Spleen (tissue), 11 donors: Measurements from ENCODE around the gene FSTL4. TPM values are rescaled to one million over a fixed set of nuclear protein-coding genes. Genes with fewer than 3 reads are reported as not detected.

Experiments used
- DNase-seq: peaks from one replicate; pipeline ENCODE4 v3.0.0-alpha.2; 2020
- H3K27ac ChIP-seq, 8 donors: fragments of 200-600 bp; sonication (generic) in 7 of 8; 1 replicate in 4 of 8; 2 replicates in 4 of 8; pipeline versions ENCODE4 v1.5.0 to v1.8.0; 2016 to 2021; ENCODE audit warnings: inconsistent platforms in 4 of 8, mild to moderate bottlenecking in 4 of 8, moderate library complexity in 1 of 8
- H3K27me3 ChIP-seq, 7 donors: fragments of 200-600 bp; sonication (generic) in 6 of 7; replicated peaks in 1 of 7; 1 replicate in 4 of 7; 2 replicates in 3 of 7; pipeline versions ENCODE4 v1.5.0 to v1.8.0; 2016 to 2021; ENCODE audit warnings: inconsistent platforms in 3 of 7, mild to moderate bottlenecking in 1 of 7
- H3K36me3 ChIP-seq, 6 donors: fragments of 200-600 bp; sonication (generic) in 5 of 6; 1 replicate in 4 of 6; 2 replicates in 2 of 6; pipeline versions ENCODE4 v1.5.0 to v1.8.0; 2016 to 2021; ENCODE audit warnings: inconsistent platforms in 2 of 6
- H3K4me1 ChIP-seq, 6 donors: fragments of 200-600 bp; sonication (generic) in 5 of 6; 1 replicate in 3 of 6; 2 replicates in 3 of 6; pipeline versions ENCODE4 v1.5.0 to v1.8.0; 2016 to 2021; ENCODE audit warnings: inconsistent platforms in 3 of 6
- H3K4me3 ChIP-seq, 8 donors: fragments of 200-600 bp; sonication (generic) in 7 of 8; 1 replicate in 4 of 8; 2 replicates in 4 of 8; pipeline versions ENCODE4 v1.5.0 to v1.8.0; 2016 to 2021; ENCODE audit warnings: inconsistent platforms in 4 of 8, mild to moderate bottlenecking in 4 of 8, moderate library complexity in 2 of 8
- H3K9me3 ChIP-seq, 8 donors: fragments of 200-600 bp; sonication (generic) in 7 of 8; 1 replicate in 4 of 8; 2 replicates in 4 of 8; pipeline versions ENCODE4 v1.5.0 to v1.8.0; 2016 to 2021; ENCODE audit warnings: inconsistent platforms in 4 of 8
- CTCF ChIP-seq, 11 experiments: fragments of 200-600 bp in 7 of 11; fragments of 450-650 bp in 4 of 11; sonication (generic) in 4 of 11; IDR thresholded peaks in 8 of 11; conservative IDR thresholded peaks in 3 of 11; 1 replicate in 7 of 11; 2 replicates in 4 of 11; pipeline versions ENCODE4 v1.4.0 to v1.8.0; 2016 to 2021; ENCODE audit warnings: antibody characterized with exemption in 11 of 11, inconsistent platforms in 4 of 11, mild to moderate bottlenecking in 1 of 11
- POLR2A ChIP-seq, 3 donors: fragments of 450-650 bp; IDR thresholded peaks; one replicate each; pipeline ENCODE4 v1.5.1; 2017; ENCODE audit warnings: antibody characterized with exemption in 3 of 3, mild to moderate bottlenecking in 1 of 3
- POLR2AphosphoS5 ChIP-seq, 3 donors: sonication (generic); formaldehyde crosslinking; IDR thresholded peaks; one replicate each; pipeline ENCODE4 v1.5.1; 2017; ENCODE audit warnings: antibody characterized with exemption in 3 of 3
- WGBS, 5 donors: extraction: QIAGEN DNeasy Blood & Tissue Kit in 3 of 5; methylation state at CpG; one replicate each; pipeline versions ENCODE4 v1.1.5 to v1.1.7; 2013 to 2018; 5-methylcytosine and 5-hydroxymethylcytosine counted together
- intact Hi-C: fragments of 100-400 bp; cut with DNase I; formaldehyde crosslinking; loops from one replicate; pipeline ENCODE4 v1.15.0; 2023; ENCODE audit warnings: low total_unique reads
- polyA plus RNA-seq, 3 donors: library from polyadenylated mRNA; stranded (reverse); fragments of 200-250 nt; gene quantifications; one replicate each; pipeline ENCODE4 v1.2.1, GENCODE V29; 2013
- total RNA-seq, 7 donors: library from RNA; depleted of rRNA in 3 of 7; stranded (reverse); fragments of >200 nt in 3 of 7; fragmentation: NEBNext Ultra II Directional in 4 of 7; extraction: Animal tissue kit (Norgen Biotek cat#: 25700) in 4 of 7; gene quantifications; one replicate each; pipeline versions ENCODE4 v1.1.0 to v1.2.1, GENCODE V29; 2016 to 2021
- donor health status: healthy with polysubstance abuse.
- donor health status: DM: no; HTN: no; CAD: no; lungs with moderate emphysema.
- donor health status: DM: no; HTN: no; CAD: no.
- donor health status: Bipolar disorder and iron deficiency.
- donor health status: healthy.
- donor health status: DM: no; HTN: no; CAD: no.
- donor health status: DM: yes; HTN: yes; CAD: no.

FSTL4 gene
- total and polyA plus RNA-seq, 10 donors = under 0.01 to 1.0 (median 0.37) TPM; not detected in 4

DNA sequence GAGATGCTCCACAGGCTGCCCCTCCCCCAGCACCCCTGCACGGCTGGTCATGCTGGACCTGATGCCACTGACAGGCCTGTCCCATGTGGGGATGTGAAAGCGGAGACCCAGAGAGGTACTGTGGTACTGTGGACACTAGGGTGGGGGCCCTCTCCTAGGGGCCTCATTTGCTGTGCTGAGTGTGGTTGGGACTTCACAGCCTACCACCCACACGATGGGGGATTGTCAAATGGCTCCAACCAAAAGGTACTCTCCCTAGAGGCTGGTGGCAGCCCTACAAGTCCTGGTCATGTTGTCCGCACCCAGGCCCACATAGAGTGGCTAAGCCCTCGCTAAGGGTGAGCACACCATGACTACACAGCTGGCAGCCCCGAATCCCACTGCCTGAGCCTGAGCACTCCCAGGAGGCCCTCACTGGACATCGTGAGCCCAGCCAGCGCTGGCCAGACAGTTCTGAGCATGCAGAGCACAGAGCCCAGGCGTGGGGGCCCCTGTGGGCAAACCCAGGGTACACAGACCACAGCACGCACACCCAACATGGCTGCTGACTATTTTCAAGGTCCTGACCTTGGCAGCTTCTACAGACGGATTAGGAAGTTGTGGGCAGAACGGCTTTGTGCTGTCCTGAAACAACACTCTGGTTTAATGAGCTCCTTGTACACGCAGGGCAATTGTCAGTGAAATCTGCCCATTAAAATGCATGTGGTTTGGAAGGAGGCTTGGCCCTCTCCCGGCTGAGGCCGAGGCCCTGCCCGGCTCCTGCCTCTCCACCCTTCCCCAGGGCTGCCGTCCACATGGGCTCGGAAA is 346.4 kb downstream of the FSTL4 start:
- 50 to 81% (median 74%) methylated on average over 12 to 18 of the region's 18 CpGs for WGBS, 5 donors
- H3K27me3 ChIP-seq = peaks cover 0 to 9% (median 0%) of the 10 kb centered on the region in 7 donors
- H3K4me1 ChIP-seq = no peaks in the 10 kb centered on the region
- peak; percentile 59 for DNase-seq
- no peak overlapping the region for H3K4me3 ChIP-seq
- H3K27ac ChIP-seq = no peak overlapping the region
- no peak for TF ChIP-seq CTCF (IDR thresholded peaks at IDR 0.05 in 8 of 11, conservative IDR thresholded peaks at IDR 0.05 in 3 of 11)
- no peak for TF ChIP-seq POLR2A (IDR thresholded peaks at IDR 0.05)
- no peak for TF ChIP-seq POLR2AphosphoS5 (IDR thresholded peaks at IDR 0.05)
- intact Hi-C loops = no loop called here
- H3K36me3 ChIP-seq = no peaks in the 10 kb centered on the region
- no peaks in the 10 kb centered on the region for H3K9me3 ChIP-seq

GRCh38 chr5:133265257-133265656 is 347.1 kb downstream of the FSTL4 start:
- no peaks in the 10 kb centered on the region for H3K9me3 ChIP-seq
- intact Hi-C loops = no loop called here
- WGBS, 5 donors = 73 to 94% (median 78%) methylated on average over 3 to 5 of the region's 5 CpGs

DNA sequence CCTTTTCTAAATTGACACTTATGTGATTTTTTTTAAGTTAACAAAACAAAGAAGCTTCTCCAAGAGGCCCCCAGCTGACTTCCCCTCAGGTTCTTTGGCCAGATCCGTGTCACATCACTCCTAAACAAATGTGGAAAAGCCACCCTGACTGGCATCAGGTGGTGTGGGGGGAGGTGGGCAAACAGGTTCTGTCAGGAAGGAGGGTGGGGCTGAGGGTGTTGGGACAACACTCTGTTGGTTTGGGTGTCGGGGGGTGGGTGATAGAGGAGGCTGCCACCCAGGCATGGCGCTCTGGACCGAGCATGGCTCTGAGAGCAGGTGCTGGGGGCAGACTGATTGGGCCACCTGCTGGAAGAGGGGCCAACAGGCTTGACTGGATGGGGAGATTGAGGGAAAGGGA is 349.7 kb downstream of the FSTL4 start:
- H3K36me3 ChIP-seq = no peaks in the 10 kb centered on the region
- no peaks in the 10 kb centered on the region for H3K4me1 ChIP-seq
- DNase-seq = no peak
- no peaks in the 10 kb centered on the region for H3K9me3 ChIP-seq
- no peak overlapping the region for H3K27ac ChIP-seq
- H3K27me3 ChIP-seq = peaks cover 0 to 9% (median 0%) of the 10 kb centered on the region in 7 donors
- no peak overlapping the region for H3K4me3 ChIP-seq
- 79 to 89% (median 88%) methylated on average over 4 of the region's 4 CpGs for WGBS, 5 donors
- intact Hi-C loops = no loop called here
- TF ChIP-seq CTCF (IDR thresholded peaks at IDR 0.05 in 8 of 11, conservative IDR thresholded peaks at IDR 0.05 in 3 of 11) (no peak), POLR2A (IDR thresholded peaks at IDR 0.05) (no peak), POLR2AphosphoS5 (IDR thresholded peaks at IDR 0.05) (no peak)

More at GRCh38 chr5:133265257-133265656, 347.1 kb downstream of the FSTL4 start:
- H3K27ac ChIP-seq = no peak overlapping the region
- H3K27me3 ChIP-seq = peaks cover 0 to 9% (median 0%) of the 10 kb centered on the region in 7 donors
- no peak overlapping the region for H3K4me3 ChIP-seq
- TF ChIP-seq CTCF (IDR thresholded peaks at IDR 0.05 in 8 of 11, conservative IDR thresholded peaks at IDR 0.05 in 3 of 11) (no peak), POLR2AphosphoS5 (IDR thresholded peaks at IDR 0.05) (no peak), POLR2A (IDR thresholded peaks at IDR 0.05) (no peak)
- no peaks in the 10 kb centered on the region for H3K36me3 ChIP-seq
- no peaks in the 10 kb centered on the region for H3K4me1 ChIP-seq
- no peak for DNase-seq

- WGBS, 5 donors = 75 to 85% (median 81%) methylated on average over 6 of the region's 6 CpGs
- intact Hi-C loops = no loop called here
Observed at GRCh38 chr5:133261993-133262392, 350.3 kb downstream of the FSTL4 start.

More at GRCh38 chr5:133261993-133262392, 350.3 kb downstream of the FSTL4 start:
- H3K36me3 ChIP-seq = no peaks in the 10 kb centered on the region
- H3K4me3 ChIP-seq = no peak overlapping the region
- peaks cover 0 to 9% (median 0%) of the 10 kb centered on the region in 7 donors for H3K27me3 ChIP-seq
- TF ChIP-seq CTCF (IDR thresholded peaks at IDR 0.05 in 8 of 11, conservative IDR thresholded peaks at IDR 0.05 in 3 of 11) (no peak), POLR2AphosphoS5 (IDR thresholded peaks at IDR 0.05) (no peak), POLR2A (IDR thresholded peaks at IDR 0.05) (no peak)
- no peak overlapping the region for H3K27ac ChIP-seq
- no peaks in the 10 kb centered on the region for H3K9me3 ChIP-seq
- H3K4me1 ChIP-seq = no peaks in the 10 kb centered on the region
- DNase-seq = no peak
